Progenitor cell of endocrine pancreas (in vitro differentiated cells): ENCODE measurements around the gene FCAMR. TPM values are rescaled to one million over a fixed set of nuclear protein-coding genes. Genes with fewer than 3 reads are reported as not detected.

Experiments
- DNase-seq: peaks from one replicate; pipeline ENCODE4 v3.0.0; 2021; ENCODE audit warnings: low spot score; ENCODE audit not compliant: unreplicated experiment
- H3K27ac Mint-ChIP-seq: 2 replicates; pipeline ENCODE4 v1.8.0; 2021; ENCODE audit warnings: mild to moderate bottlenecking, moderate library complexity, mixed read lengths
- H3K27me3 Mint-ChIP-seq: 2 replicates; pipeline ENCODE4 v1.8.0; 2021; ENCODE audit warnings: mixed read lengths
- H3K36me3 Mint-ChIP-seq: 2 replicates; pipeline ENCODE4 v1.8.0; 2022; ENCODE audit warnings: mixed read lengths; ENCODE audit not compliant: insufficient read depth
- H3K4me1 Mint-ChIP-seq: 2 replicates; pipeline ENCODE4 v1.8.0; 2021; ENCODE audit warnings: low read depth, mixed read lengths
- H3K4me3 Mint-ChIP-seq: 2 replicates; pipeline ENCODE4 v1.8.0; 2021; ENCODE audit warnings: low read depth, mild to moderate bottlenecking, moderate library complexity, mixed read lengths
- H3K9me3 Mint-ChIP-seq: 2 replicates; pipeline ENCODE4 v1.8.0; 2021; ENCODE audit warnings: low read depth, mixed read lengths
- CTCF ChIP-seq: fragments of 200-600 bp; sonication (generic); IDR thresholded peaks from one replicate; pipeline ENCODE4 v1.5.0; 2021; ENCODE audit warnings: antibody characterized with exemption, mild to moderate bottlenecking; ENCODE audit not compliant: unreplicated experiment
- total RNA-seq: library from RNA; stranded (reverse); gene quantifications from 2 replicates; pipeline ENCODE4 v1.2.1, GENCODE V29; 2021

Gene FCAMR
- total RNA-seq, 1 donor from 2014 or later: not detected

GRCh38 chr1:207009182-207009850 lies 39.1 kb upstream of the FCAMR start:
- no peak for DNase-seq
- Mint-ChIP-seq H3K27ac (no peak overlapping the region), H3K27me3 (peaks cover 53% of the 10 kb centered on the region), H3K4me1 (peaks cover 16% of the 10 kb centered on the region), H3K9me3 (peaks cover 4% of the 10 kb centered on the region), H3K4me3 (no peak overlapping the region), H3K36me3 (no peaks in the 10 kb centered on the region)
- TF ChIP-seq CTCF: no peak

DNA sequence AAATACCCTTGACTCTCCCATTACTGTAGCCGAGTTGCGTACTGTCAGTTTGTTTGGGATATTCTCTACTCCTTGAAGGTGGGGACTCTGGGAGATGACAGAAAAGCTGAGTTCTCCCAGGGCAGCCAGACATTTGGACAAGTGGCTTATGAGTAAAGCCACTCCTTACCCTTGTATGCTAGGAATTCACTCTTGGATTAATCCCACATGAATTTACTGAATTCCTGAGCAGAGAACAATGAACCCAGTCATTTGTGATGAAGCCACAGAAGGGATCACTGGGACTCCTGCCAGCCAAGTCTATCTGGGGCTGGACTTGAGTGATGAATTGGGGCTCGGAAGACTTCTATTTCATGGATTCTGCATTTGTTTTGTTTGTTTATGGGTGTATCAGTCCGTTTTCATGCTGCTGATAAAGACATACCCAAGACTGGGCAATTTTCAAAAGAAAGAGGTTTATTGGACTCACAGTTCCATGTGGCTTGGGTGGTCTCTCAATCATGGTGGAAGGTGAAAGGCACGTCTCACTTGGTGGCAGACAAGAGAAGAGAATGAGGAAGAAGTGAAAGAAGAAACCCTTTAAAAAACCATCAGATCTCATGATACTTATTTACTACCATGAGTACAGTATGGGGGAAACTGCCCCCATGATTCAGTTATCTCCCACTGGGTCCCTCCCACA lies 37.2 kb upstream of the FCAMR start:
- Mint-ChIP-seq H3K4me1 (peaks cover 20% of the 10 kb centered on the region), H3K4me3 (no peak overlapping the region), H3K27ac (peak overlapping the region; percentile 67), H3K27me3 (peaks cover 51% of the 10 kb centered on the region), H3K9me3 (peaks cover 4% of the 10 kb centered on the region), H3K36me3 (no peaks in the 10 kb centered on the region)
- DNase-seq: no peak
- no peak for TF ChIP-seq CTCF

GRCh38 chr1:207006914-207007313 lies 36.7 kb upstream of the FCAMR start:
- Mint-ChIP-seq H3K9me3 (peaks cover 4% of the 10 kb centered on the region), H3K4me3 (no peak overlapping the region), H3K36me3 (no peaks in the 10 kb centered on the region), H3K27ac (peak overlapping the region; percentile 54), H3K27me3 (peaks cover 50% of the 10 kb centered on the region), H3K4me1 (peaks cover 20% of the 10 kb centered on the region)
- DNase-seq: no peak
- TF ChIP-seq CTCF: no peak

- no peak overlapping the region for H3K4me3 Mint-ChIP-seq
- no peak for TF ChIP-seq CTCF
- DNase-seq: no peak
- H3K9me3 Mint-ChIP-seq: peaks cover 4% of the 10 kb centered on the region
- H3K4me1 Mint-ChIP-seq: peaks cover 20% of the 10 kb centered on the region
- H3K36me3 Mint-ChIP-seq: no peaks in the 10 kb centered on the region
- H3K27me3 Mint-ChIP-seq: peaks cover 54% of the 10 kb centered on the region
- H3K27ac Mint-ChIP-seq: no peak overlapping the region
Observed at GRCh38 chr1:207006083-207006482, 35.8 kb upstream of the FCAMR start.

GRCh38 chr1:207004931-207005830 lies 34.9 kb upstream of the FCAMR start:
- no peak for DNase-seq
- Mint-ChIP-seq H3K9me3 (peaks cover 4% of the 10 kb centered on the region), H3K4me3 (no peak overlapping the region), H3K27me3 (peaks cover 57% of the 10 kb centered on the region), H3K4me1 (peaks cover 20% of the 10 kb centered on the region), H3K36me3 (no peaks in the 10 kb centered on the region), H3K27ac (no peak overlapping the region)
- TF ChIP-seq CTCF: peak; percentile 74
